GM12878 (cell line): ENCODE results near the gene TAF11L3.
"Not testable (repeated sequence)": the region's sequence is repeated elsewhere in the genome, so short reads cannot be mapped to it uniquely, and the experiment has no call there.

Experiments used
- CTCF ChIP-seq, 3 experiments: IDR thresholded peaks in 2 of 3; conservative IDR thresholded peaks in 1 of 3; 2 replicates each; pipeline ENCODE4 v1.5.1; 2011; ENCODE audit warnings: low read depth in 3 of 3, low read length in 3 of 3, mild to moderate bottlenecking in 3 of 3, control low read depth in 2 of 3, moderate library complexity in 2 of 3, inconsistent platforms in 1 of 3, mixed read lengths in 1 of 3; ENCODE audit not compliant: control insufficient read depth in 2 of 3, insufficient read depth in 1 of 3; ENCODE audit errors: extremely low read depth in 1 of 3
- MYB ChIP-seq: fragments of 150-350 bp; IDR thresholded peaks from 2 replicates; pipeline ENCODE4 v1.6.1; 2014; ENCODE audit warnings: mild to moderate bottlenecking, low read depth, low read length, borderline replicate concordance
- ZBTB33 ChIP-seq: fragments of 450-650 bp; IDR thresholded peaks from 2 replicates; pipeline ENCODE4 v1.6.1; 2017; ENCODE audit warnings: mild to moderate bottlenecking
- ZNF24 ChIP-seq: fragments of 450-650 bp; IDR thresholded peaks from 2 replicates; pipeline ENCODE4 v1.6.1; 2017; ENCODE audit warnings: antibody characterized with exemption, mild to moderate bottlenecking

GRCh38 chr5:17518067-17518466 lies at the start of gene TAF11L3:
- not testable (repeated sequence) for TF ChIP-seq CTCF (IDR thresholded peaks at IDR 0.05 in 2 of 3, conservative IDR thresholded peaks at IDR 0.05 in 1 of 3; ENCODE audit: control insufficient read depth in 2 of 3, extremely low read depth in 1 of 3, insufficient read depth in 1 of 3, low read depth in 3 of 3, low read length in 3 of 3); ZBTB33; ZNF24; MYB
